HG03196 (cell line): ENCODE results near the gene ITGA1.
"Not testable (repeated sequence)": the region's sequence is repeated elsewhere in the genome, so short reads cannot be mapped to it uniquely, and the experiment has no call there.

ENCODE experiments used
- ATAC-seq: cut with Tn5 transposase; IDR thresholded peaks from one replicate; pipeline ENCODE4 v1.9.1; 2021; ENCODE audit not compliant: unreplicated experiment

The ITGA1 gene

GRCh38 chr5:52825826-52826225 is 38.1 kb downstream of the ITGA1 start:
- peak; percentile 82 for ATAC-seq

GRCh38 chr5:52827815-52828214 is 40.1 kb downstream of the ITGA1 start:
- no peak for ATAC-seq

GRCh38 chr5:52829664-52830063 is 41.9 kb downstream of the ITGA1 start:
- ATAC-seq = no peak

GRCh38 chr5:52830650-52831049 is 42.9 kb downstream of the ITGA1 start:
- no peak for ATAC-seq

GRCh38 chr5:52831786-52832511 is 44.2 kb downstream of the ITGA1 start:
- ATAC-seq = no peak

- no peak for ATAC-seq
Observed at GRCh38 chr5:52834320-52834719, 46.6 kb downstream of the ITGA1 start.

- ATAC-seq = no peak
Observed at GRCh38 chr5:52837068-52837467, 49.4 kb downstream of the ITGA1 start.

- no peak for ATAC-seq
Observed at GRCh38 chr5:52837591-52838001, 49.9 kb downstream of the ITGA1 start.

GRCh38 chr5:52838326-52839015 is 50.8 kb downstream of the ITGA1 start:
- no peak for ATAC-seq

GRCh38 chr5:52839285-52839684 is 51.6 kb downstream of the ITGA1 start:
- ATAC-seq = no peak

GRCh38 chr5:52840277-52841050 is 52.7 kb downstream of the ITGA1 start:
- no peak for ATAC-seq

GRCh38 chr5:52841114-52841513 is 53.4 kb downstream of the ITGA1 start:
- ATAC-seq = no peak

GRCh38 chr5:52842111-52842510 is 54.4 kb downstream of the ITGA1 start:
- ATAC-seq = no peak

- ATAC-seq = no peak
Observed at GRCh38 chr5:52844885-52845284, 57.2 kb downstream of the ITGA1 start.

- no peak for ATAC-seq
Observed at GRCh38 chr5:52846182-52846842, 58.6 kb downstream of the ITGA1 start.

- not testable (repeated sequence) for ATAC-seq
Observed at GRCh38 chr5:52848688-52849087, 61.0 kb downstream of the ITGA1 start.

- no peak for ATAC-seq
Observed at GRCh38 chr5:52849544-52849943, 61.8 kb downstream of the ITGA1 start.

- ATAC-seq = no peak
Observed at GRCh38 chr5:52853650-52854049, 65.9 kb downstream of the ITGA1 start.

- no peak for ATAC-seq
Observed at GRCh38 chr5:52854301-52854700, 66.6 kb downstream of the ITGA1 start.

GRCh38 chr5:52854949-52855348 is 67.2 kb downstream of the ITGA1 start:
- ATAC-seq = no peak

- ATAC-seq = peak; percentile 91
Observed at GRCh38 chr5:52856564-52856963, 68.8 kb downstream of the ITGA1 start.
